ENCODE results near the gene ZNF334.

Gene ZNF334

GRCh38 chr20:46512943-46513844 is at the start of gene ZNF334:
Gene ZNF334, minus strand, starts transcription at chr20:46513559. Its CDS starts 1,457 bp downstream, at chr20:46512102.
- Mint-ChIP-seq H3K27me3 (peaks cover 12% of the 10 kb centered on the region), H3K4me3 (peak within 1 kb of the TSS; percentile 87 to 89), H3K9me3 (peaks cover 0 to 4% of the 10 kb centered on the region in 2 donors), H3K4me1 (peaks cover 40% of the 10 kb centered on the region), H3K27ac (peak within 1 kb of the TSS; percentile 85 to 87)
- peak; percentile 24 to 54 for DNase-seq
- ATAC-seq = peak; percentile 95

GRCh38 chr20:46562373-46563169 is 49.2 kb upstream of the ZNF334 start:
- peaks cover 29% of the 10 kb centered on the region for H3K4me1 Mint-ChIP-seq
- H3K27me3 Mint-ChIP-seq = peaks cover 5% of the 10 kb centered on the region
- no peak overlapping the region for H3K27ac Mint-ChIP-seq
- ATAC-seq = peak; percentile 70
- no peak overlapping the region for H3K4me3 Mint-ChIP-seq
- H3K9me3 Mint-ChIP-seq = no peaks in the 10 kb centered on the region
- peak; percentile 52 to 68 for DNase-seq

- Mint-ChIP-seq H3K9me3 (no peaks in the 10 kb centered on the region), H3K27ac (no peak overlapping the region), H3K4me3 (no peak overlapping the region), H3K27me3 (no peaks in the 10 kb centered on the region), H3K4me1 (peaks cover 33% of the 10 kb centered on the region)
- DNase-seq = no peak
- ATAC-seq = no peak
Measured at GRCh38 chr20:46562009-46562372, 48.6 kb upstream of the ZNF334 start.

- H3K27ac Mint-ChIP-seq = no peak overlapping the region
- H3K27me3 Mint-ChIP-seq = no peaks in the 10 kb centered on the region
- H3K9me3 Mint-ChIP-seq = no peaks in the 10 kb centered on the region
Measured at GRCh38 chr20:46559685-46560440, 46.5 kb upstream of the ZNF334 start.

GRCh38 chr20:46559001-46559400 is 45.6 kb upstream of the ZNF334 start:
- H3K4me1 Mint-ChIP-seq = peaks cover 47% of the 10 kb centered on the region
- no peak overlapping the region for H3K4me3 Mint-ChIP-seq
- no peak overlapping the region for H3K27ac Mint-ChIP-seq
- H3K27me3 Mint-ChIP-seq = no peaks in the 10 kb centered on the region
- ATAC-seq (no peak), DNase-seq (no peak)
- H3K9me3 Mint-ChIP-seq = no peaks in the 10 kb centered on the region

More at GRCh38 chr20:46559685-46560440, 46.5 kb upstream of the ZNF334 start:
- Mint-ChIP-seq H3K4me3 (no peak overlapping the region), H3K4me1 (peaks cover 43% of the 10 kb centered on the region)
- DNase-seq (no peak), ATAC-seq (no peak)

GRCh38 chr20:46558511-46558959 is 45.2 kb upstream of the ZNF334 start:
- Mint-ChIP-seq H3K4me3 (no peak overlapping the region), H3K27me3 (no peaks in the 10 kb centered on the region), H3K9me3 (no peaks in the 10 kb centered on the region), H3K27ac (no peak overlapping the region), H3K4me1 (peaks cover 48% of the 10 kb centered on the region)
- ATAC-seq = peak; percentile 89
- DNase-seq = peak in 1 of 2 donors; percentile 60

- Mint-ChIP-seq H3K4me3 (no peak overlapping the region), H3K27me3 (no peaks in the 10 kb centered on the region), H3K9me3 (no peaks in the 10 kb centered on the region), H3K4me1 (peaks cover 60% of the 10 kb centered on the region), H3K27ac (peak overlapping the region in 1 of 2 donors; percentile 38)
- DNase-seq = no peak
- no peak for ATAC-seq
Measured at GRCh38 chr20:46557231-46557956, 44.0 kb upstream of the ZNF334 start.

- Mint-ChIP-seq H3K9me3 (no peaks in the 10 kb centered on the region), H3K4me1 (peaks cover 69% of the 10 kb centered on the region), H3K4me3 (no peak overlapping the region), H3K27ac (peak overlapping the region in 1 of 2 donors; percentile 5), H3K27me3 (peaks cover 5% of the 10 kb centered on the region)
- no peak for ATAC-seq
- DNase-seq = no peak
Measured at GRCh38 chr20:46555370-46555956, 42.1 kb upstream of the ZNF334 start.

GRCh38 chr20:46554828-46555227 is 41.5 kb upstream of the ZNF334 start:
- no peak for ATAC-seq
- no peak overlapping the region for H3K4me3 Mint-ChIP-seq
- peaks cover 9% of the 10 kb centered on the region for H3K27me3 Mint-ChIP-seq
- no peak for DNase-seq
- peaks cover 66% of the 10 kb centered on the region for H3K4me1 Mint-ChIP-seq
- no peak overlapping the region for H3K27ac Mint-ChIP-seq
- no peaks in the 10 kb centered on the region for H3K9me3 Mint-ChIP-seq

GRCh38 chr20:46553926-46554325 is 40.6 kb upstream of the ZNF334 start:
- Mint-ChIP-seq H3K4me3 (no peak overlapping the region), H3K9me3 (no peaks in the 10 kb centered on the region), H3K27me3 (peaks cover 9% of the 10 kb centered on the region), H3K27ac (no peak overlapping the region), H3K4me1 (peaks cover 61% of the 10 kb centered on the region)
- DNase-seq (no peak), ATAC-seq (no peak)

- Mint-ChIP-seq H3K4me1 (peaks cover 51% of the 10 kb centered on the region), H3K27ac (peak overlapping the region; percentile 63 to 65), H3K4me3 (peak overlapping the region; percentile 74 to 75), H3K9me3 (no peaks in the 10 kb centered on the region), H3K27me3 (peaks cover 9% of the 10 kb centered on the region)
- peak; percentile 96 for ATAC-seq
- peak; percentile 57 to 68 for DNase-seq
Measured at GRCh38 chr20:46552460-46553420, 39.4 kb upstream of the ZNF334 start.

GRCh38 chr20:46551522-46552381 is 38.4 kb upstream of the ZNF334 start:
- H3K27me3 Mint-ChIP-seq = peaks cover 9% of the 10 kb centered on the region
- no peak for ATAC-seq
- no peak for DNase-seq
- no peak overlapping the region for H3K27ac Mint-ChIP-seq
- no peaks in the 10 kb centered on the region for H3K9me3 Mint-ChIP-seq
- peaks cover 45% of the 10 kb centered on the region for H3K4me1 Mint-ChIP-seq
- H3K4me3 Mint-ChIP-seq = no peak overlapping the region

- Mint-ChIP-seq H3K27ac (peak within 1 kb of the TSS in 1 of 2 donors; percentile 5), H3K4me1 (peaks cover 41% of the 10 kb centered on the region), H3K9me3 (no peaks in the 10 kb centered on the region), H3K27me3 (peaks cover 9% of the 10 kb centered on the region), H3K4me3 (no peak within 1 kb of the TSS)
- no peak for DNase-seq
- no peak for ATAC-seq
Measured at GRCh38 chr20:46550461-46550860, 37.1 kb upstream of the ZNF334 start, which contains the start of gene OCSTAMP. Gene OCSTAMP, minus strand, starts transcription at chr20:46550654. Its CDS starts 94 bp downstream, at chr20:46550560.
